Smooth muscle cell (in vitro differentiated cells): ENCODE results near the gene DCTN5. TPM values are rescaled to one million over a fixed set of nuclear protein-coding genes. Genes with fewer than 3 reads are reported as not detected.

Source experiments
- DNase-seq: peaks from one replicate; lab custom pipeline; 2025; ENCODE audit not compliant: unreplicated experiment; lab: John Stamatoyannopoulos, UW
- H2AFZ ChIP-seq: fragments of 200-600 bp; sonication (generic); 2 replicates; pipeline ENCODE4 v1.6.0; 2016; ENCODE audit warnings: antibody characterized with exemption, low read depth, mild to moderate bottlenecking
- H3F3A ChIP-seq: fragments of 200-600 bp; sonication (generic); 2 replicates; pipeline ENCODE4 v1.6.0; 2017; ENCODE audit warnings: antibody characterized with exemption, low read depth
- H3K27ac ChIP-seq: fragments of 200-600 bp; sonication (generic); 2 replicates; pipeline ENCODE4 v1.5.1; 2016; ENCODE audit warnings: low read depth, mild to moderate bottlenecking
- H3K27me3 ChIP-seq: fragments of 200-600 bp; sonication (generic); 2 replicates; pipeline ENCODE4 v1.6.1; 2016; ENCODE audit warnings: low read depth, mild to moderate bottlenecking
- H3K36me3 ChIP-seq: fragments of 200-600 bp; sonication (generic); 2 replicates; pipeline ENCODE4 v1.5.1; 2016; ENCODE audit warnings: low read depth
- H3K4me1 ChIP-seq: fragments of 200-600 bp; sonication (generic); 2 replicates; pipeline ENCODE4 v1.5.1; 2016; ENCODE audit warnings: low read depth
- H3K4me2 ChIP-seq: fragments of 200-600 bp; sonication (generic); 2 replicates; pipeline ENCODE4 v1.6.0; 2016; ENCODE audit warnings: mild to moderate bottlenecking
- H3K4me3 ChIP-seq: fragments of 200-600 bp; sonication (generic); 2 replicates; pipeline ENCODE4 v1.5.1; 2016; ENCODE audit warnings: mild to moderate bottlenecking
- H3K79me2 ChIP-seq: fragments of 200-600 bp; sonication (generic); 2 replicates; pipeline ENCODE4 v1.6.0; 2016; ENCODE audit warnings: low read depth, mild to moderate bottlenecking
- H3K9ac ChIP-seq: fragments of 200-600 bp; sonication (generic); 2 replicates; pipeline ENCODE4 v1.6.0; 2016; ENCODE audit warnings: low read depth
- H3K9me3 ChIP-seq: fragments of 200-600 bp; sonication (generic); replicated peaks from 2 replicates; pipeline ENCODE4 v1.5.1; 2016; ENCODE audit warnings: low read depth
- H4K20me1 ChIP-seq: fragments of 200-600 bp; sonication (generic); 2 replicates; pipeline ENCODE4 v1.6.0; 2016; ENCODE audit warnings: low read depth
- CTCF ChIP-seq: fragments of 200-600 bp; sonication (generic); IDR thresholded peaks from 2 replicates; pipeline ENCODE4 v1.5.1; 2017; ENCODE audit warnings: borderline replicate concordance, mild to moderate bottlenecking, antibody characterized with exemption; ENCODE audit not compliant: insufficient read depth, poor library complexity, severe bottlenecking
- WGBS: methylation state at CpG from one replicate; pipeline ENCODE4 v1.1.7; 2016; ENCODE audit warnings: low lambda C conversion rate; 5-methylcytosine and 5-hydroxymethylcytosine counted together
- polyA plus RNA-seq: library from polyadenylated mRNA; unstranded; fragments of >200 nt; fragmentation: Nextera tagmentation; extraction: Ambion mirVana; gene quantifications from 2 replicates; pipeline ENCODE4 v1.2.1, GENCODE V29; 2016
- total RNA-seq: library from RNA; depleted of rRNA; stranded (reverse); fragments of >200 nt; gene quantifications from 2 replicates; pipeline ENCODE4 v1.2.3, GENCODE V29; 2014

The DCTN5 gene
- total and polyA plus RNA-seq, 2 experiments from 2014 or later = 14.0 to 22.6 TPM

- Histone ChIP-seq H2AFZ (no peak overlapping the region), H3K4me2 (no peak overlapping the region), H3K9me3 (no peaks in the 10 kb centered on the region), H3F3A (peaks cover 5% of the 10 kb centered on the region), H3K27ac (no peak overlapping the region), H3K27me3 (no peaks in the 10 kb centered on the region), H4K20me1 (no peaks in the 10 kb centered on the region), H3K4me3 (no peak overlapping the region), H3K9ac (no peak overlapping the region), H3K4me1 (peaks cover 3% of the 10 kb centered on the region), H3K36me3 (no peaks in the 10 kb centered on the region), H3K79me2 (no peaks in the 10 kb centered on the region)
- WGBS = 98% methylated on average over 36 of the region's 36 CpGs
- TF ChIP-seq CTCF = no peak
- no peak for DNase-seq
Observed at GRCh38 chr16:23689442-23690187, 48.3 kb downstream of the DCTN5 start.

GRCh38 chr16:23690771-23691482 lies 49.7 kb downstream of the DCTN5 start:
- Histone ChIP-seq H3K4me1 (peaks cover 3% of the 10 kb centered on the region), H3K27me3 (no peaks in the 10 kb centered on the region), H3K4me3 (no peak overlapping the region), H3F3A (peaks cover 6% of the 10 kb centered on the region), H4K20me1 (no peaks in the 10 kb centered on the region), H3K27ac (no peak overlapping the region), H2AFZ (no peak overlapping the region), H3K79me2 (no peaks in the 10 kb centered on the region), H3K9me3 (no peaks in the 10 kb centered on the region), H3K36me3 (no peaks in the 10 kb centered on the region), H3K9ac (no peak overlapping the region), H3K4me2 (no peak overlapping the region)
- DNase-seq = no peak
- no peak for TF ChIP-seq CTCF
- WGBS = 96% methylated on average over 22 of the region's 25 CpGs

- Histone ChIP-seq H3K79me2 (no peaks in the 10 kb centered on the region), H3K27ac (no peak overlapping the region), H3K27me3 (no peaks in the 10 kb centered on the region), H3K9me3 (no peaks in the 10 kb centered on the region), H3K4me1 (peaks cover 3% of the 10 kb centered on the region), H3K4me2 (no peak overlapping the region), H4K20me1 (no peaks in the 10 kb centered on the region), H2AFZ (no peak overlapping the region), H3K4me3 (no peak overlapping the region), H3F3A (peaks cover 6% of the 10 kb centered on the region), H3K36me3 (no peaks in the 10 kb centered on the region), H3K9ac (no peak overlapping the region)
- TF ChIP-seq CTCF = no peak
- 97% methylated on average over 10 of the region's 10 CpGs for WGBS
- no peak for DNase-seq
Observed at GRCh38 chr16:23691483-23692189, 50.4 kb downstream of the DCTN5 start.
